Fibroblast of lung (primary cell): ENCODE measurements around the gene PDLIM7.

Experiments
- CTCF ChIP-seq, 2 donors: IDR thresholded peaks in 1 of 2; conservative IDR thresholded peaks in 1 of 2; 1 replicate in 1 of 2; 2 replicates in 1 of 2; pipeline ENCODE4 v1.5.1; 2011 to 2012; ENCODE audit warnings: low read length in 2 of 2, control low read depth in 1 of 2, inconsistent platforms in 1 of 2, low read depth in 1 of 2, mild to moderate bottlenecking in 1 of 2
- EZH2 ChIP-seq: IDR thresholded peaks from 2 replicates; pipeline ENCODE4 v1.5.1; 2012; ENCODE audit warnings: low read length, control low read depth, mild to moderate bottlenecking; ENCODE audit errors: missing control alignments

DNA sequence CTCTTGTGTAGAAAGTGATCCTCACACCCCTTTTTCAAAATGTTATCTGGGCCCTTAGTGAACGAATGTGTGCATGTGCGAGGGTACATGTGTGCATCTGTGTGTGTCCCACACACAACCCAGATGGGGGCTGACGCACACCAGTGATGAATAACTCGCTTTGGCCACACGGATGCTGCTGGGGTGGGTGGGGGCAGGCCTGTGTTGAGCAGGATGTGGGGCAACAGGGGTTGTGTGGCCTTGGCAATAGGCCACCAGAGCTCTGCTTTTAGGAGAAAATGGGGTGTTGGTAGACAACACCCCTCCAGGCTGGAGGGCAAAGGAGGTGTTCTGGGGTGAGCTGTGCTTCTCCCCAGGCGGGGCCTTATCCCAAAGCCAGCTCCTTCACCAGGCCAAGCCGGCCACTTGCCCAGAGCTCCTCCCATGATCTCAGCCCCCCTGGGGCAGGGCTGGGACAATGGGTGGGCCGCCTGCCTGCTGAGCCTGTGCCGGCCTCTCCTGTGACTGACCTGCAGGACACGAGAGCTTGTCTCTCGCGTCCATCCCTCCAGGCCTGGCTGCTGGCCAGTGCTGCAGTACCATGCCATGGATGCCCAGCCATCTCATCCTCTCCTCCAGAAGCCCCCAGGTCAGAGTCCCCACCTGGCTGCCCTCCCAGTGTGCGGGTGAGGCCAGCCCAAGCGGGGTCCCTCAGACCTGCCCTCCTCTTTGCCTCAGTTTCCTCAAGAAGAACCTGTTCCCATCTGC is 25.6 kb downstream of the PDLIM7 start:
- TF ChIP-seq CTCF (conservative IDR thresholded peaks at IDR 0.05 in 1 of 2, IDR thresholded peaks at IDR 0.05 in 1 of 2; ENCODE audit: low read depth in 1 of 2, low read length in 2 of 2) (no peak), EZH2 (no peak)
